Transverse colon (tissue), 4 donors: ENCODE data around the gene ITPR2. TPM values are rescaled to one million over a fixed set of nuclear protein-coding genes. Genes with fewer than 3 reads are reported as not detected.

ENCODE experiments used
- DNase-seq: peaks from one replicate; pipeline ENCODE4 v3.0.0-alpha.2; 2019
- H3K27ac ChIP-seq, 4 donors: fragments of 200-600 bp; sonication (generic); 2 replicates each; pipeline ENCODE4 v1.5.1; 2016 to 2018; ENCODE audit warnings: inconsistent platforms in 4 of 4
- H3K27me3 ChIP-seq: fragments of 200-600 bp; sonication (generic); 2 replicates; pipeline ENCODE4 v1.5.1; 2017; ENCODE audit warnings: inconsistent platforms
- H3K36me3 ChIP-seq, 4 donors: fragments of 200-600 bp; sonication (generic); 2 replicates each; pipeline ENCODE4 v1.5.1; 2017 to 2019; ENCODE audit warnings: inconsistent platforms in 4 of 4
- H3K4me1 ChIP-seq, 4 donors: fragments of 200-600 bp; sonication (generic); 2 replicates each; pipeline ENCODE4 v1.5.1; 2017 to 2020; ENCODE audit warnings: inconsistent platforms in 4 of 4
- H3K4me3 ChIP-seq, 4 donors: fragments of 200-600 bp; sonication (generic); 1 replicate in 1 of 4; 2 replicates in 3 of 4; pipeline versions ENCODE4 v1.5.1 to v1.6.1; 2017 to 2019; ENCODE audit warnings: inconsistent platforms in 4 of 4
- H3K9me3 ChIP-seq, 2 donors: fragments of 200-600 bp; sonication (generic); 2 replicates each; pipeline ENCODE4 v1.5.1; 2017 to 2019; ENCODE audit warnings: inconsistent platforms in 2 of 2
- EP300 ChIP-seq: sonication (generic); formaldehyde crosslinking; IDR thresholded peaks from one replicate; pipeline ENCODE4 v1.6.1; 2017; ENCODE audit warnings: antibody characterized with exemption, low read depth
- POLR2A ChIP-seq: fragments of 450-650 bp; IDR thresholded peaks from one replicate; pipeline ENCODE4 v1.6.1; 2016; ENCODE audit warnings: antibody characterized with exemption, mild to moderate bottlenecking, moderate library complexity
- POLR2AphosphoS5 ChIP-seq, 3 donors: sonication (generic); formaldehyde crosslinking; IDR thresholded peaks; one replicate each; pipeline ENCODE4 v1.6.1; 2016; ENCODE audit warnings: antibody characterized with exemption in 3 of 3
- WGBS, 2 donors: methylation state at CpG; one replicate each; pipeline ENCODE4 v1.1.5; 2018; ENCODE audit warnings: low coverage in 1 of 2; 5-methylcytosine and 5-hydroxymethylcytosine counted together
- in situ Hi-C, 4 donors: fragments of 200-750 bp; cut with MboI; loops; one replicate each; pipeline versions ENCODE4 v1.15.0 to v1.15.1; 2017; ENCODE audit warnings: low sequenced_read_pairs in 3 of 4, low pct_ligation_motif_present in 1 of 4, low pct_unique_long_range_greater_than_20kb in 1 of 4
- intact Hi-C: fragments of 100-400 bp; cut with DNase I; formaldehyde crosslinking; loops from one replicate; pipeline ENCODE4 v1.15.1; 2023; ENCODE audit warnings: low total_unique reads
- total RNA-seq, 4 donors: library from RNA; depleted of rRNA; stranded (reverse); fragments of >200 nt; gene quantifications; one replicate each; pipeline ENCODE4 v1.1.0, GENCODE V29; 2016
- TF ChIP-seq, protein P1 (sequence below), 5 experiments: fragments of 200-600 bp in 3 of 5; fragments of 450-650 bp in 2 of 5; sonication (generic) in 3 of 5; IDR thresholded peaks; 1 replicate in 2 of 5; 2 replicates in 3 of 5; pipeline ENCODE4 v1.5.1; 2016 to 2017; ENCODE audit warnings: antibody characterized with exemption in 5 of 5, inconsistent platforms in 3 of 5, mild to moderate bottlenecking in 2 of 5, moderate library complexity in 1 of 5

Gene ITPR2
- total RNA-seq, 4 donors from 2014 or later: 29.8 to 60.5 (median 41.2) TPM

DNA sequence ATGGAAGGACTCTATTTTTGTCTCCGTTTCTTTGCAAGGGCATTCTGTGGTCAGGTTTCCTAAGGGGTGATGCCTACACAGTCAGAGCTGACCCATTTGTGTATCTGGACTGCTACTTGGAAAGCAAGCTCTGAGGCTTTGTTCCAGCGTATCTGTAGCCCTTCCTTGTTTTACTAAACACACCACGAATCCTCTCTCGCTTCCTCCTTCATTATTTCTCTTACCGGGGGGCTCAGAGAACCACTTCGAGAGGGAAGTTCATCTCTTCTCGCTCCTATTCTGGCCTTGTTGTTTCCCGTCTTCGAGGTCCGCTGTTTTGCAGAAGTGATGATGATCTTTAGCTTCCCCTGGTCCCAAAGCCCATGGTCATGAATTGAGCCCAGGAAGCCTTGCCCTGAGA lies 472.9 kb downstream of the ITPR2 start:
- no peaks in the 10 kb centered on the region for H3K36me3 ChIP-seq
- no peak for DNase-seq
- intact Hi-C loops: no loop called here
- in situ Hi-C loops: no loop called here
- TF ChIP-seq, protein P1, sequence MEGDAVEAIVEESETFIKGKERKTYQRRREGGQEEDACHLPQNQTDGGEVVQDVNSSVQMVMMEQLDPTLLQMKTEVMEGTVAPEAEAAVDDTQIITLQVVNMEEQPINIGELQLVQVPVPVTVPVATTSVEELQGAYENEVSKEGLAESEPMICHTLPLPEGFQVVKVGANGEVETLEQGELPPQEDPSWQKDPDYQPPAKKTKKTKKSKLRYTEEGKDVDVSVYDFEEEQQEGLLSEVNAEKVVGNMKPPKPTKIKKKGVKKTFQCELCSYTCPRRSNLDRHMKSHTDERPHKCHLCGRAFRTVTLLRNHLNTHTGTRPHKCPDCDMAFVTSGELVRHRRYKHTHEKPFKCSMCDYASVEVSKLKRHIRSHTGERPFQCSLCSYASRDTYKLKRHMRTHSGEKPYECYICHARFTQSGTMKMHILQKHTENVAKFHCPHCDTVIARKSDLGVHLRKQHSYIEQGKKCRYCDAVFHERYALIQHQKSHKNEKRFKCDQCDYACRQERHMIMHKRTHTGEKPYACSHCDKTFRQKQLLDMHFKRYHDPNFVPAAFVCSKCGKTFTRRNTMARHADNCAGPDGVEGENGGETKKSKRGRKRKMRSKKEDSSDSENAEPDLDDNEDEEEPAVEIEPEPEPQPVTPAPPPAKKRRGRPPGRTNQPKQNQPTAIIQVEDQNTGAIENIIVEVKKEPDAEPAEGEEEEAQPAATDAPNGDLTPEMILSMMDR (IDR thresholded peaks at IDR 0.05): no peak
- no peak for TF ChIP-seq POLR2AphosphoS5 (IDR thresholded peaks at IDR 0.05)
- TF ChIP-seq EP300: no peak
- TF ChIP-seq POLR2A: no peak
- no peak overlapping the region for H3K4me3 ChIP-seq
- H3K27me3 ChIP-seq: no peaks in the 10 kb centered on the region
- H3K27ac ChIP-seq: no peak overlapping the region
- no peaks in the 10 kb centered on the region for H3K4me1 ChIP-seq
- H3K9me3 ChIP-seq: no peaks in the 10 kb centered on the region
- 77 to 83% methylated on average over 7 to 10 of the region's 10 CpGs for WGBS, 2 donors

- H3K9me3 ChIP-seq: no peaks in the 10 kb centered on the region
- no peak overlapping the region for H3K4me3 ChIP-seq
- DNase-seq: no peak
- no peak overlapping the region for H3K27ac ChIP-seq
- no peaks in the 10 kb centered on the region for H3K4me1 ChIP-seq
- no peaks in the 10 kb centered on the region for H3K27me3 ChIP-seq
- intact Hi-C loops: no loop called here
- in situ Hi-C loops: no loop called here
- TF ChIP-seq POLR2AphosphoS5 (IDR thresholded peaks at IDR 0.05) (no peak), EP300 (no peak), POLR2A (no peak)
- TF ChIP-seq, protein P1 (IDR thresholded peaks at IDR 0.05): no peak
- H3K36me3 ChIP-seq: no peaks in the 10 kb centered on the region
- WGBS, 2 donors: 88 to 97% methylated on average over 4 to 5 of the region's 5 CpGs
Observed at GRCh38 chr12:26359576-26359975, 473.4 kb downstream of the ITPR2 start.

- Histone ChIP-seq H3K4me1 (no peaks in the 10 kb centered on the region), H3K9me3 (no peaks in the 10 kb centered on the region), H3K4me3 (no peak overlapping the region), H3K27me3 (no peaks in the 10 kb centered on the region), H3K36me3 (no peaks in the 10 kb centered on the region), H3K27ac (no peak overlapping the region)
- intact Hi-C loops (no loop called here), in situ Hi-C loops (no loop called here)
- no peak for TF ChIP-seq POLR2A
- no peak for TF ChIP-seq EP300
- TF ChIP-seq POLR2AphosphoS5 (IDR thresholded peaks at IDR 0.05): no peak
- TF ChIP-seq, protein P1 (IDR thresholded peaks at IDR 0.05): no peak
- DNase-seq: no peak
Observed at GRCh38 chr12:26358651-26359050, 474.3 kb downstream of the ITPR2 start.

- TF ChIP-seq, protein P1 (IDR thresholded peaks at IDR 0.05): no peak
- TF ChIP-seq EP300 (no peak), POLR2A (no peak), POLR2AphosphoS5 (IDR thresholded peaks at IDR 0.05) (no peak)
- no peak overlapping the region for H3K4me3 ChIP-seq
- intact Hi-C loops: no loop called here
- WGBS, 2 donors: 93 to 100% methylated on average over 1 of the region's 1 CpG
- no peaks in the 10 kb centered on the region for H3K4me1 ChIP-seq
- H3K27me3 ChIP-seq: no peaks in the 10 kb centered on the region
- no peaks in the 10 kb centered on the region for H3K9me3 ChIP-seq
- DNase-seq: no peak
- in situ Hi-C loops: no loop called here
- no peak overlapping the region for H3K27ac ChIP-seq
- H3K36me3 ChIP-seq: no peaks in the 10 kb centered on the region
Observed at GRCh38 chr12:26347300-26347699, 485.7 kb downstream of the ITPR2 start.
